Panc1 (cell line): ENCODE results near the gene AHNAK. TPM values are rescaled to one million over a fixed set of nuclear protein-coding genes. Genes with fewer than 3 reads are reported as not detected.

ENCODE experiments used
- microRNA-seq: library from miRNA; unstranded; fragments of <30 nt; microRNA quantifications from one replicate; pipeline ENCODE4 v1.1.0, GENCODE V29; 2020; ENCODE audit not compliant: unreplicated experiment
- total RNA-seq: library from RNA; stranded (reverse); gene quantifications from one replicate; pipeline ENCODE4 v1.2.1, GENCODE V29; 2021; ENCODE audit not compliant: unreplicated experiment

The AHNAK gene
- total RNA-seq, 1 experiment from 2014 or later = 844 TPM

Small RNAs within 50 kb of the gene (microRNA-seq; reads per million reads assigned to microRNA genes)
- gene MIR6747 = 1.3 reads per million

Other genes starting within 250 kb of the AHNAK start
- gene SCGB1D4, start 247.7 kb downstream of the AHNAK start, total RNA-seq = not detected
- 43.2 TPM for gene ASRGL1, start 209.4 kb downstream of the AHNAK start, total RNA-seq
- 1.1 TPM for gene SCGB1A1, start 127.8 kb downstream of the AHNAK start, total RNA-seq
- gene EEF1G, start 27.1 kb upstream of the AHNAK start, total RNA-seq = 1,119 TPM
- gene TUT1, start 44.7 kb upstream of the AHNAK start, total RNA-seq = 19.9 TPM
- gene MTA2, start 55.1 kb upstream of the AHNAK start, total RNA-seq = 163 TPM
- 88.8 TPM for gene EML3, start 66.0 kb upstream of the AHNAK start, total RNA-seq
- 2.7 TPM for gene ROM1, start 66.5 kb upstream of the AHNAK start, total RNA-seq
- 68.2 TPM for gene B3GAT3, start 75.2 kb upstream of the AHNAK start, total RNA-seq
- 415 TPM for gene GANAB, start 99.8 kb upstream of the AHNAK start, total RNA-seq
- gene INTS5, start 106.5 kb upstream of the AHNAK start, total RNA-seq = 22.0 TPM
- 96.7 TPM for gene C11orf98, start 118.4 kb upstream of the AHNAK start, total RNA-seq
- gene CSKMT, start 118.5 kb upstream of the AHNAK start, total RNA-seq = 36.9 TPM
- gene UQCC3, start 124.9 kb upstream of the AHNAK start, total RNA-seq = 7.4 TPM
- gene LBHD1, start 125.5 kb upstream of the AHNAK start, total RNA-seq = 15.5 TPM
- gene UBXN1, start 132.3 kb upstream of the AHNAK start, total RNA-seq = 105 TPM
- gene LRRN4CL, start 142.7 kb upstream of the AHNAK start, total RNA-seq = 0.13 TPM
- 82.1 TPM for gene BSCL2, start 160.6 kb upstream of the AHNAK start, total RNA-seq
- gene GNG3, start 160.9 kb upstream of the AHNAK start, total RNA-seq = not detected
- 47.3 TPM for gene HNRNPUL2, start 180.7 kb upstream of the AHNAK start, total RNA-seq
- gene TTC9C, start 181.7 kb upstream of the AHNAK start, total RNA-seq = 39.4 TPM
- gene ZBTB3, start 207.4 kb upstream of the AHNAK start, total RNA-seq = 12.9 TPM
- 114 TPM for gene POLR2G, start 214.8 kb upstream of the AHNAK start, total RNA-seq
- gene TAF6L, start 224.6 kb upstream of the AHNAK start, total RNA-seq = 32.6 TPM
- gene TMEM179B, start 240.6 kb upstream of the AHNAK start, total RNA-seq = 50.9 TPM
- 20.1 TPM for gene TMEM223, start 245.2 kb upstream of the AHNAK start, total RNA-seq